GM12864 (cell line): ENCODE measurements around the gene KCNH8.

Experiments used
- DNase-seq: peaks from one replicate; pipeline ENCODE4 v3.0.0-alpha.2; 2011; ENCODE audit warnings: low read depth
- H3K4me3 ChIP-seq: 2 replicates; pipeline ENCODE4 v1.5.1; 2011; ENCODE audit warnings: mild to moderate bottlenecking, low read depth, low read length, control low read depth
- CTCF ChIP-seq: IDR thresholded peaks from 2 replicates; pipeline ENCODE4 v1.5.1; 2011; ENCODE audit warnings: low read depth, mild to moderate bottlenecking, moderate library complexity, low read length, control low read depth, inconsistent platforms; ENCODE audit errors: missing control alignments

Gene KCNH8

GRCh38 chr3:19202754-19203153 lies 54.4 kb downstream of the KCNH8 start:
- no peak for DNase-seq
- TF ChIP-seq CTCF = no peak
- no peak overlapping the region for H3K4me3 ChIP-seq

GRCh38 chr3:19206540-19206939 lies 58.2 kb downstream of the KCNH8 start:
- no peak for TF ChIP-seq CTCF
- no peak overlapping the region for H3K4me3 ChIP-seq
- no peak for DNase-seq

- TF ChIP-seq CTCF = peak; percentile 31
- no peak overlapping the region for H3K4me3 ChIP-seq
- no peak for DNase-seq
Observed at GRCh38 chr3:19213603-19214220, 65.4 kb downstream of the KCNH8 start.

- TF ChIP-seq CTCF = no peak
- no peak overlapping the region for H3K4me3 ChIP-seq
- DNase-seq = no peak
Observed at GRCh38 chr3:19215427-19215826, 67.1 kb downstream of the KCNH8 start.

GRCh38 chr3:19216669-19217337 lies 68.5 kb downstream of the KCNH8 start:
- no peak for DNase-seq
- TF ChIP-seq CTCF = no peak

GRCh38 chr3:19220311-19220710 lies 72.0 kb downstream of the KCNH8 start:
- H3K4me3 ChIP-seq = no peak overlapping the region
- no peak for TF ChIP-seq CTCF
- no peak for DNase-seq

More at GRCh38 chr3:19216669-19217337, 68.5 kb downstream of the KCNH8 start:
- H3K4me3 ChIP-seq = no peak overlapping the region

- no peak for TF ChIP-seq CTCF
- DNase-seq = no peak
- H3K4me3 ChIP-seq = no peak overlapping the region
Observed at GRCh38 chr3:19221081-19221480, 72.8 kb downstream of the KCNH8 start.
